ENCODE measurements around the gene RHOT2.

Gene RHOT2

GRCh38 chr16:671353-672131 is 3.6 kb downstream of the RHOT2 start:
- no peak for DNase-seq

- DNase-seq = no peak
Measured at GRCh38 chr16:672371-672770, 4.4 kb downstream of the RHOT2 start.

- no peak for DNase-seq
Measured at GRCh38 chr16:672851-673250, 4.9 kb downstream of the RHOT2 start.

GRCh38 chr16:673399-673991 is 5.6 kb downstream of the RHOT2 start:
- no peak for DNase-seq

- DNase-seq = no peak
Measured at GRCh38 chr16:674214-674881, 6.4 kb downstream of the RHOT2 start.

GRCh38 chr16:674968-675883 is 7.3 kb downstream of the RHOT2 start, which contains the start of gene RHBDL1:
RHBDL1 (plus strand) TSS chr16:675671; CDS start chr16:675791, 120 bp downstream.
- no peak for DNase-seq

- no peak for DNase-seq
Measured at GRCh38 chr16:675884-676564, 8.1 kb downstream of the RHOT2 start.

- DNase-seq = no peak
Measured at GRCh38 chr16:676565-676902, 8.6 kb downstream of the RHOT2 start.

GRCh38 chr16:676913-677312 is 9.0 kb downstream of the RHOT2 start:
- DNase-seq = no peak

- DNase-seq = no peak
Measured at GRCh38 chr16:677316-678190, 9.6 kb downstream of the RHOT2 start.

- no peak for DNase-seq
Measured at GRCh38 chr16:678209-678857, 10.4 kb downstream of the RHOT2 start.

GRCh38 chr16:678858-679813 is 11.2 kb downstream of the RHOT2 start:
- DNase-seq = no peak

GRCh38 chr16:679814-680624 is 12.1 kb downstream of the RHOT2 start, which contains the start of gene STUB1:
STUB1 (plus strand) TSS chr16:680410; CDS start chr16:680526, 116 bp downstream.
- DNase-seq = peak; percentile 85

GRCh38 chr16:680625-680945 is 12.7 kb downstream of the RHOT2 start:
- DNase-seq = no peak

- DNase-seq = no peak
Measured at GRCh38 chr16:680967-681745, 13.2 kb downstream of the RHOT2 start.

GRCh38 chr16:681746-682427 is 14.0 kb downstream of the RHOT2 start:
- DNase-seq = no peak

Measured in activated T-cell treated with anti-CD3 and anti-CD28 coated beads for 4 hours (primary cell).